M059J (cell line): ENCODE results near the gene SLC16A2. TPM values are rescaled to one million over a fixed set of nuclear protein-coding genes. Genes with fewer than 3 reads are reported as not detected.

Experiments used
- DNase-seq: peaks from one replicate; pipeline ENCODE4 v3.0.0-alpha.2; 2012; ENCODE audit warnings: low read depth
- total RNA-seq: library from RNA; depleted of rRNA; stranded (reverse); fragments of >200 nt; shearing (Covaris generic); gene quantifications from 2 replicates; pipeline ENCODE4 v1.2.3, GENCODE V29; 2014; rRNA removed

SLC16A2 gene
- total RNA-seq, 1 experiment from 2014 or later, result 78.7 TPM

DNA sequence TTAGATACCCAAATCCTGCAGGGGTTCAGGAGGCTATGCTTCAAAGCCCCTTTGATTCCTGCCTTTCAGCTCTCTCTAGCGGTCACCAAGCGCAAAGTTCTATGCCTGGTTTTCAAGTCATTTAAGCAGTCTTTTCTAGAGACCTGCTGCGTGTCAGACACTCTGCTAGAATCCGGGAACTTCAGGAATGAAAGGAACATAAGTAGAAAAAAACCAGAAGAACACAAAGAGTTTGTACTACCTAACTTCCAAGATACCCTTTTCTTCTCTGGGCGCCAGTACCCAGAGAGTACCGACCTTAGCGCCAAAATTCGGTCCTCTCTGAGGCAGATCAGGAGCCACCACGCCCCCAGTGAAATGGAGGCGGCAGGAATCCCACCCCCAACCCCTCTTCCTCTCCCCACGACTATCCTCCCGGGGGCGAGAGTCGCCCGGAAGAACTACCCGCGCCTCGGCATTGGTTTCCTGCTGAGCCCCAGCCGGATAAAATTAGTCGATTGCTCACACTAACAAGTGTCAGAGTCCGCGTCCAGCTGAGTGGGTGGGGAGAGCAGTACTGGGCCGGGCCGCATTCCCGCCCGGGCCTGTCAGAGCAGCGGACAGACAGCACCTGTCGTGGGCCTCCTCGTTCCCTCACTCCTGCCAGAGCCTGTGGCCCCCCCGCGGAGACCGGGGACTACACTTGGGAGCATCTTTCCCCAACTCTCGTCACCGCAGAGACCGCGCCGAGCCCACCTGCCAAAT, 114.3 kb downstream of the SLC16A2 start:
- peak; percentile 87 for DNase-seq

DNA sequence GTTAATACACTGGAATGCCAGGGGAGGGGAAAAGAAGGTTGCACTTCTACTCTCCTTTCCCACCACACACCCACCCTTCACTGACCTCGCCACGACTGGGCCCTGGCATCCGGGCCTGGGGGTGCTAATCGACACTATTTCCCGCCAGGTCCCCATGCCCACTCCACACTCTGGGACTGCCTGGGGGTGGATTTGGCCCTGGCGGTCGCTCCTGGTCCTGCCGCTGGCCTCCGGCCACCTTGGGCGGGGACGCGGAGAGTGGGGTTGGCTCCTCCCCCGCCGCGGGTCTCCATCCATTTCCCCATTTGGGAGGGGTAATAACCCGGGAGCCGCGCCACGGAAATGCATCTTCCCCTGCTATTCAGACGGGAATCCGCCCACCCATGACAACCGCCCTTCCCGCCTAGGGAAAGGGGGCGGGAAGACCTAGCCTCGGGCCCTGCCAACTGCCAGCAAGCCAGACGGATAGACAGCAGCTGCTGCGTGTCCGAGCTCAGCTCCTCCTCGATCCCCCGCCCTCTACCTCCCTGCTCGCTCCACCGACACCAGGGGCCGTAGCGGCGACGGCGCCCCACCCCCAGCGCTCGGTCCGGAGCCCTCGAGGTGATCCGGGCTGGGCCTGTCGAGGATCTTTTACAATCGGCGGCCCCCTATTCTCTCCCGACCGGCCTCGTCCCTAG, 115.0 kb downstream of the SLC16A2 start:
- DNase-seq, result peak; percentile 94

DNA sequence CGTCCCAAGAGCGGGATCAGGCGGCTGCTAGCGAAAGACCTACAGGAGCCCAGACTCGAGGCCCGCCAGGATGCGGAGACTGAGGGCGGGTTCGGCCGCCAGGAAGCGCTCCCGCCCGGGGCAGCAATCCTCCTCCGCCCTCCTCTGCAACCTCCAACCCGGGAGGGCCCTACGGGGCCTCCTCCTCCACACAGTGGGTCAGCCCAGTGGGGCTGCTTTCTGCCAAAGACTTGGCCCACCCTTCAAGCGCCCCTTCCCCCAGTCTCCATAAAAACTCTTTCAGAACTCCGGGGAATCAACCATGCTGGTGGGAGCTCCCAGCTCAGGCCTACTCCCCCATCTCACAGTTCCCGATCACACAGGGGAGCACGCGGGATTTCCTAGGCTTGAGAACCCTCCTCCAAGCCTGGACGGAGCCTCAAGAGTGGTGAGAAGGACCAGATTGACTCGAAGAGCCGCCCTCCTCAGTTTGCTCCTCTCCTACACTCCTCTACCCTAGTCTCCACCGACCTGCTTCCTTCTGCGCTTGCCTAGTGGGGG, 115.6 kb downstream of the SLC16A2 start:
- no peak for DNase-seq

DNA sequence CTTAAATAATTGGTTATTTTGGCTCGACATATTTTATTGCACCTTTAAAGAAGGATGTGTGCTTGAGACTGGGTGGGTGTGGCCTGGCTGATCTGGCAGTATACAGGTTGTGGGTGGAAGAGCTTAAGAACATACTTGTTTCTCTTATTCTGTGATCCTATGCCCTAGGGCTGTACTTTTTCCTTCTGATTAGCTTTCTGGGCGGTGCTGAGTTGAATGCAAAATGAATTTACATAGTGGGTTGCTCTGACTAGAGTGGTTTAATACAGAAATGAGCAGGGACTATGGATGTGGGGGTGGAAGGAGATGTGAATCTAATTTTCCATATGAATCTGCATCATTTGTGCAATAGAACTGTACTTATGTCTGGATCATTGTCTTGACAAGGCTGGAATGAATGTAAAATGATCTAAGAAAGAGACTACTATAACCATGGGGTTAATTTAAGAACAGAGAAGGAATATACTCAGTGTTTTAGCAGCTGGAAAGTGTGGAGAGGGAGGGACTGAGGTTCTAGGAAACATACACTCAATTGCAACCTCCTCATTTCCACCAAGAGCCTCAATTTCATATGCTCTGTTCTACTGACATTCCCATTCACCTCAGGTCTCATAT, 119.4 kb downstream of the SLC16A2 start:
- peak; percentile 12 for DNase-seq

DNA sequence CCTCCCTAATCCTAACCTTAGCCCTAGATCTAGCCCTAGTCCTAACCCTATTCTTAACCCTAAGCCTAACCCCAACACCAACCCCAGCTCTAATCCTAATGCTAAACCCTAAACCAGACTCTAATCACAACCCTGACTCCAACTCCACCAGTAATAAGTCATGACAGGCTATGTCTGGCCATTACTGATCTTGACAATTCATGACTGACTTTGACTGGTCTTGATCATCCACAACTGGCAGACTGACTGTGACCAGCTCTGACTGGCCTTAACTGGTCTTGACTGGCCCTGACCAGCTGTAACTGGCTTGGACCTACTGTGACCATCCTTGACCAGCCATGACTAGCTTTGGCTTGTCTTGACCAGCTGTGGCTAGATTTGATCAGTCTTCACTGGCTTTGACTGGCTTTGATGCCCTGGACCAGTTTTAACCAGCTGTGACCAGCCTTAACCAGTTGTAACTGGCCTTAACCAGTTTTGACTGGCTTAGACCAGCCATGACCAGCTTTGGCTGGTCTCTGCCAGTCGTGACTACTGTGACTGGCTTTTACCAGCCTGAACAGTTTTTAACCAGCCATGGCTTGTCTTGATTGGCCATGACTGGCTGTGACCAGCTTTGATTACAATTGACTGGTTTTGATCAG, 124.7 kb downstream of the SLC16A2 start:
- no peak for DNase-seq

DNA sequence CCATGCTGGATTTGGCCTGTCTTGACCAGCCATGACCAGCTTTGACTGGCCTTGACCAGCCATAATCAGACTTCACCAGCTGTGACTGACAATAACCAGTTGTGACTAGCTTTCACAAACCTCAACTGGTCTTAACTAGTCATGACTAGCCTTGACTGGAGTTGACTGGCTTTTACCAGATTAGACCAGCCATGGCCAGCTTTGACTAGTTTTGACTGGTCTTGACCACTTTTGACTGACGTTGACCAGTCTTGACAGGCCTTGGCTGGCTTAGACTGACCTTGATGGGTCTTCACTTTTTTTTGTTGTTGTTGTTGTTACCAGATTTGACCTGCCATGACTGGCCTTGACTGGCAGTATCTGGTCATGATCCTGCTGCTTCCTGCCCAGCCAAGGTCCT, 125.7 kb downstream of the SLC16A2 start:
- no peak for DNase-seq

DNA sequence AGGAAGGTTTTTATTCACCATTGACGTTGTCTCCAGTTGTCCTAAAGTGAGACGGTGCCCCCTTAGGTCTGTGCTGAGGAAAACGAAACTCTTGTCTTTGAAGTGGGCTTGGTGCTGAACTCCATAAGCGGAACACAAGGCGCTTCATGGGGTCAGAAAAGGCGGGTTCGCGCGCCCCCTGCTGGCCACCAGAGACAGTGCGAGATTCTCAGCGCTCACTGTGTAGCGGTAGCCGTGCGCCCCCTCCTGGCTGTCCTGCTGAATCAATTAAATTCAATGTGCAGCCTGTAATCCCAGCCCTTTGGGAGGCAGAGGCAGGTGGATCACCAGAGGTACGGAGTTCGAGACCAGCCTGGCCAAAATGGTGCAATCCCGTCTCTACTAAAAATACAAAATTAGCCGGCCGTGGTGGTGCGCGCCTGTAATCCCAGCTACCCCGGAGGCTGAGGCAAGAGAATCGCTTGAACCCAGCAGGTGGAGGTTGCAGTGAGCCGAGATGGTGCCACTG, 129.1 kb downstream of the SLC16A2 start:
- peak; percentile 79 for DNase-seq

DNA sequence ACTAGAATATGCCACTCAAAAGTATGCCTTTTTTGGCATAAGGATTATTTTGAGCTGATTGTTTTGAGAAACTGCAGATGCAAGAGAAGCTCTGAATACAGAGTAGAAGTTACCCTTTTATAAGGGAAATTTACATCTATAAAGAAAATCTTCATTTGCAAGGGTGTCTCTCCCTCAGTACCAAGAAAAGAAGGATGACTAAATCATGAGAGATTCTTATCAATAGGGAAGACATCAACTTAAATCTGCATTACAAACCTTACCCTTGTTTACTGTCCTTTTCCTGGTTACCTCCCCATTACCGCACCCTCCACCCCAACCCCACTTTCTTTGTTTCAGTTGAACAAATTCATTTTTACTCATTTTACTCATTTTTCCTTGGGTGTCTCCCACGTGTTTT, 130.6 kb downstream of the SLC16A2 start:
- DNase-seq, result no peak

DNA sequence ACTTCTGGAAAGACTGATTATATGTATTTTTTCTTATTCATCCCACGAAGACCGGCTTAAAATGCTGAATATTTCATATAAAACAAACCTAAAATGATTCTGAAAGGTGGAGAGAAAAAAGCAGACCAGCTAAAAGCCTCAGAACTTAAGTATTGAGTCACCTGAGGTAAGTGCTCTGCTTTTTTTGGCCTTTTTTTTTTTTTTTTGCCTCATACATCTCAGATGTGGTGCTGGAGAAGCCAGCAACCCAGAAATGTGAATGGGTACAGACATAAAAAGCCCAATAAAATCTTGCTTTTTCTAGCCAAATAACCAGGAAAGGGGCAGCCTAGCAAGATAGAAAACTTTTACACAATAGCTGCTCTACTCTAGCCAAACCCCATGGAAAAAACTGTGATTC, 136.1 kb downstream of the SLC16A2 start:
- DNase-seq, result no peak

DNA sequence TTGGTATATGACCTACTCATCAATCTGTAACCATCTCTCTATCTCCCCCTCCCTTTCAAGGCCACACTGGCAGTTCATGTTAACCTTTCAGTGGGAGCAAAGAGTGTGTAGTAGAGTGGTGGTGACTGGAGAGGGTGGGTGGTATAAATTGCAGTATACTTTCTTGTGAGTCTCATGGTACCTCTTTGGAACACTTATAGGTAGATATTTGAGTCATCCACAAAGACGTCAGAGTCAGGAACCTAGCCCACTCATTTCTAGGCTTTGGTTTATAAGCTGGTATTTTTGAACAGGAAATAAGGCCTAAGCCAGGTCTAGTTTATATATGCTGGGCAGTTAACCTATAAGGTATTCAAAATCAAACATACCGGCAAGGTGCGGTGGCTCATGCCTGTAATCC, 156.8 kb downstream of the SLC16A2 start:
- DNase-seq, result no peak

DNA sequence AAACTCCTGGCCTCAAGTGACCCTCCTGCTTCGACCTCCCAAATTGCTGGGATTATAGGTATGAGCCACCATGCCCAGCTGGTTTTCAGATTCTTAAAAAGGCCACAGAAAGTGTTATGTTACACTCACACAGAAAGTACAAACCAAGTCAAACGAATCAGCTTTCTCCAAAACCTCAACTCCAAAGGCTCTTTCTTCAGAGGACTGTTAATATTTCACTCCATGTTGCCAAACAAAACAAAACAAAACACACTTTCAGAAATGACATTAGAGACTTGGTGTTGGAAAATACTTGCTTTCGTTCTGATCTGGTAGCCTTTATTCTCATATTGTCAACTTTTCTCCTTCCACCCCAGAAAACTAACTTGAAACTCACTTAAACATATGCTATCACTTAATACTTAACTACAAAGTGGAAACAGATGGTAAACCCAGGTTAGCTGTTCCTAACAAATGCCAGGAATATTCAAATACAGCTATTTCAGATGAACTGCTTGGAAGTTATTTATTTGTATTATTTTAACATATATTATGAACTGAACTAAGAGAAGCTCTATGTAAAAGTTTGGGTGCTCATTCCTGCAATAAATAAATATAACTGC, 158.4 kb downstream of the SLC16A2 start:
- no peak for DNase-seq

Other genes starting within 250 kb of the SLC16A2 start
- gene ZCCHC13, start 117.3 kb upstream of the SLC16A2 start, total RNA-seq, result not detected in 2 replicates
- gene RLIM, start 193.1 kb downstream of the SLC16A2 start, total RNA-seq, result 57.7 and 69.1 TPM in 2 replicates